Loucy (cell line): ENCODE data around the gene SCTR.

Experiments used
- EZH2phosphoT487 ChIP-seq: fragments of 200-600 bp; IDR thresholded peaks from 2 replicates; pipeline ENCODE4 v1.6.1; 2018; ENCODE audit warnings: antibody characterized with exemption, mild to moderate bottlenecking, moderate library complexity, borderline replicate concordance
- TF ChIP-seq, protein P1 (sequence below): fragments of 200-600 bp; sonication (generic); conservative IDR thresholded peaks from 2 replicates; pipeline ENCODE4 v1.5.1; 2014; ENCODE audit warnings: mild to moderate bottlenecking, antibody characterized with exemption, low read length

DNA sequence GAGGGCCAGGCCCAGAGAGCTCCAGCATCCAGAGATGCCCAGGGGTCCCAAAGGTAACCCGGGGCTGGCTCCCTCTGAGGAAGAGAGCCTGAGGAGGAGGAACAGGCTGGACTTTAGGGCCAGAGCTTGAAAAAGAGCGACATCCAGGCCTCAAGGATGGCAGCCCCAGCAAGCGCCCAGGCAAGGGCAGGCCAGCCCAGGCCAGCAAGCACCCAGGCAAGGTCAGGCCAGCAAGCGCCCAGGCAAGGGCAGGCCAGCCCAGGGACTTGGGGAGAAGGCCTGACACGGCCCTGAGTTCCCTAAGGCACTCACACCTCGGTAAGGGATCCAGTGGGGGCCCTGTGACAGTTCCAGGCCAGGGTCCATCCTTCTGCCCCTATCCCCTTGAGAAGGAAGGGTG is 127.1 kb downstream of the SCTR start:
- no peak for TF ChIP-seq EZH2phosphoT487
- TF ChIP-seq, protein P1, sequence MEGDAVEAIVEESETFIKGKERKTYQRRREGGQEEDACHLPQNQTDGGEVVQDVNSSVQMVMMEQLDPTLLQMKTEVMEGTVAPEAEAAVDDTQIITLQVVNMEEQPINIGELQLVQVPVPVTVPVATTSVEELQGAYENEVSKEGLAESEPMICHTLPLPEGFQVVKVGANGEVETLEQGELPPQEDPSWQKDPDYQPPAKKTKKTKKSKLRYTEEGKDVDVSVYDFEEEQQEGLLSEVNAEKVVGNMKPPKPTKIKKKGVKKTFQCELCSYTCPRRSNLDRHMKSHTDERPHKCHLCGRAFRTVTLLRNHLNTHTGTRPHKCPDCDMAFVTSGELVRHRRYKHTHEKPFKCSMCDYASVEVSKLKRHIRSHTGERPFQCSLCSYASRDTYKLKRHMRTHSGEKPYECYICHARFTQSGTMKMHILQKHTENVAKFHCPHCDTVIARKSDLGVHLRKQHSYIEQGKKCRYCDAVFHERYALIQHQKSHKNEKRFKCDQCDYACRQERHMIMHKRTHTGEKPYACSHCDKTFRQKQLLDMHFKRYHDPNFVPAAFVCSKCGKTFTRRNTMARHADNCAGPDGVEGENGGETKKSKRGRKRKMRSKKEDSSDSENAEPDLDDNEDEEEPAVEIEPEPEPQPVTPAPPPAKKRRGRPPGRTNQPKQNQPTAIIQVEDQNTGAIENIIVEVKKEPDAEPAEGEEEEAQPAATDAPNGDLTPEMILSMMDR, result no peak
